GM23338 (cell line): ENCODE measurements around the gene IGF1.

Source experiments
- CREB1 ChIP-seq: fragments of 250-450 bp; sonication (Bioruptor Pico); IDR thresholded peaks from 2 replicates; pipeline ENCODE4 v1.5.0; 2020; ENCODE audit warnings: low read depth, mild to moderate bottlenecking, moderate library complexity
- CTCF ChIP-seq, 2 experiments: fragments of 200-600 bp in 1 of 2; sonication (generic) in 1 of 2; conservative IDR thresholded peaks; 2 replicates each; pipeline versions ENCODE4 v1.5.1 to v1.6.1; 2016 to 2017; ENCODE audit warnings: antibody characterized with exemption in 2 of 2, low read depth in 2 of 2, mild to moderate bottlenecking in 2 of 2, moderate library complexity in 1 of 2
- EZH2 ChIP-seq: fragments of 200-600 bp; sonication (generic); IDR thresholded peaks from one replicate; pipeline ENCODE4 v1.8.0; 2017; ENCODE audit warnings: antibody characterized with exemption, mild to moderate bottlenecking, low read depth; ENCODE audit not compliant: unreplicated experiment
- EZH2phosphoT487 ChIP-seq: fragments of 200-600 bp; sonication (generic); IDR thresholded peaks from one replicate; pipeline ENCODE4 v1.8.1; 2018; ENCODE audit warnings: antibody characterized with exemption; ENCODE audit not compliant: unreplicated experiment
- JUNB ChIP-seq: IDR thresholded peaks from one replicate; pipeline ENCODE4 v1.6.1; 2016; ENCODE audit warnings: antibody characterized with exemption; ENCODE audit not compliant: unreplicated experiment
- NANOG ChIP-seq: IDR thresholded peaks from 2 replicates; pipeline ENCODE4 v1.6.1; 2016; ENCODE audit warnings: antibody characterized with exemption, borderline replicate concordance
- POLR2AphosphoS5 ChIP-seq: IDR thresholded peaks from 2 replicates; pipeline ENCODE4 v1.6.1; 2016; ENCODE audit warnings: antibody characterized with exemption, low read depth
- STAT1 ChIP-seq: IDR thresholded peaks from one replicate; pipeline ENCODE4 v1.6.1; 2016; ENCODE audit warnings: antibody characterized with exemption; ENCODE audit not compliant: unreplicated experiment
- ZNF114 ChIP-seq: fragments of 250-450 bp; sonication (Bioruptor Pico); IDR thresholded peaks from 2 replicates; pipeline ENCODE4 v1.5.0; 2020; ENCODE audit warnings: mild to moderate bottlenecking, moderate library complexity
- TF ChIP-seq, protein P1 (sequence below): IDR thresholded peaks from one replicate; pipeline ENCODE4 v1.6.1; 2018; ENCODE audit warnings: antibody characterized with exemption; ENCODE audit not compliant: unreplicated experiment
- TF ChIP-seq, protein P2 (sequence below): IDR thresholded peaks from 2 replicates; pipeline ENCODE4 v1.6.1; 2016; ENCODE audit warnings: antibody characterized with exemption
- TF ChIP-seq, protein P3 (sequence below): fragments of 250-450 bp; sonication (Bioruptor Pico); IDR thresholded peaks from 2 replicates; pipeline ENCODE4 v1.5.0; 2020; ENCODE audit warnings: mild to moderate bottlenecking, moderate library complexity

- TF ChIP-seq CTCF (conservative IDR thresholded peaks at IDR 0.05; ENCODE audit: low read depth in 2 of 2) (no peak), JUNB (no peak), POLR2AphosphoS5 (no peak), EZH2phosphoT487 (no peak), EZH2 (no peak), CREB1 (CRISPR knock-in tag) (no peak), STAT1 (no peak), ZNF114 (CRISPR knock-in tag) (no peak), NANOG (no peak)
- TF ChIP-seq, protein P1, sequence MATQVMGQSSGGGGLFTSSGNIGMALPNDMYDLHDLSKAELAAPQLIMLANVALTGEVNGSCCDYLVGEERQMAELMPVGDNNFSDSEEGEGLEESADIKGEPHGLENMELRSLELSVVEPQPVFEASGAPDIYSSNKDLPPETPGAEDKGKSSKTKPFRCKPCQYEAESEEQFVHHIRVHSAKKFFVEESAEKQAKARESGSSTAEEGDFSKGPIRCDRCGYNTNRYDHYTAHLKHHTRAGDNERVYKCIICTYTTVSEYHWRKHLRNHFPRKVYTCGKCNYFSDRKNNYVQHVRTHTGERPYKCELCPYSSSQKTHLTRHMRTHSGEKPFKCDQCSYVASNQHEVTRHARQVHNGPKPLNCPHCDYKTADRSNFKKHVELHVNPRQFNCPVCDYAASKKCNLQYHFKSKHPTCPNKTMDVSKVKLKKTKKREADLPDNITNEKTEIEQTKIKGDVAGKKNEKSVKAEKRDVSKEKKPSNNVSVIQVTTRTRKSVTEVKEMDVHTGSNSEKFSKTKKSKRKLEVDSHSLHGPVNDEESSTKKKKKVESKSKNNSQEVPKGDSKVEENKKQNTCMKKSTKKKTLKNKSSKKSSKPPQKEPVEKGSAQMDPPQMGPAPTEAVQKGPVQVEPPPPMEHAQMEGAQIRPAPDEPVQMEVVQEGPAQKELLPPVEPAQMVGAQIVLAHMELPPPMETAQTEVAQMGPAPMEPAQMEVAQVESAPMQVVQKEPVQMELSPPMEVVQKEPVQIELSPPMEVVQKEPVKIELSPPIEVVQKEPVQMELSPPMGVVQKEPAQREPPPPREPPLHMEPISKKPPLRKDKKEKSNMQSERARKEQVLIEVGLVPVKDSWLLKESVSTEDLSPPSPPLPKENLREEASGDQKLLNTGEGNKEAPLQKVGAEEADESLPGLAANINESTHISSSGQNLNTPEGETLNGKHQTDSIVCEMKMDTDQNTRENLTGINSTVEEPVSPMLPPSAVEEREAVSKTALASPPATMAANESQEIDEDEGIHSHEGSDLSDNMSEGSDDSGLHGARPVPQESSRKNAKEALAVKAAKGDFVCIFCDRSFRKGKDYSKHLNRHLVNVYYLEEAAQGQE: no peak
- TF ChIP-seq, protein P2, sequence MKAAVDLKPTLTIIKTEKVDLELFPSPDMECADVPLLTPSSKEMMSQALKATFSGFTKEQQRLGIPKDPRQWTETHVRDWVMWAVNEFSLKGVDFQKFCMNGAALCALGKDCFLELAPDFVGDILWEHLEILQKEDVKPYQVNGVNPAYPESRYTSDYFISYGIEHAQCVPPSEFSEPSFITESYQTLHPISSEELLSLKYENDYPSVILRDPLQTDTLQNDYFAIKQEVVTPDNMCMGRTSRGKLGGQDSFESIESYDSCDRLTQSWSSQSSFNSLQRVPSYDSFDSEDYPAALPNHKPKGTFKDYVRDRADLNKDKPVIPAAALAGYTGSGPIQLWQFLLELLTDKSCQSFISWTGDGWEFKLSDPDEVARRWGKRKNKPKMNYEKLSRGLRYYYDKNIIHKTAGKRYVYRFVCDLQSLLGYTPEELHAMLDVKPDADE: no peak
- TF ChIP-seq, protein P3, sequence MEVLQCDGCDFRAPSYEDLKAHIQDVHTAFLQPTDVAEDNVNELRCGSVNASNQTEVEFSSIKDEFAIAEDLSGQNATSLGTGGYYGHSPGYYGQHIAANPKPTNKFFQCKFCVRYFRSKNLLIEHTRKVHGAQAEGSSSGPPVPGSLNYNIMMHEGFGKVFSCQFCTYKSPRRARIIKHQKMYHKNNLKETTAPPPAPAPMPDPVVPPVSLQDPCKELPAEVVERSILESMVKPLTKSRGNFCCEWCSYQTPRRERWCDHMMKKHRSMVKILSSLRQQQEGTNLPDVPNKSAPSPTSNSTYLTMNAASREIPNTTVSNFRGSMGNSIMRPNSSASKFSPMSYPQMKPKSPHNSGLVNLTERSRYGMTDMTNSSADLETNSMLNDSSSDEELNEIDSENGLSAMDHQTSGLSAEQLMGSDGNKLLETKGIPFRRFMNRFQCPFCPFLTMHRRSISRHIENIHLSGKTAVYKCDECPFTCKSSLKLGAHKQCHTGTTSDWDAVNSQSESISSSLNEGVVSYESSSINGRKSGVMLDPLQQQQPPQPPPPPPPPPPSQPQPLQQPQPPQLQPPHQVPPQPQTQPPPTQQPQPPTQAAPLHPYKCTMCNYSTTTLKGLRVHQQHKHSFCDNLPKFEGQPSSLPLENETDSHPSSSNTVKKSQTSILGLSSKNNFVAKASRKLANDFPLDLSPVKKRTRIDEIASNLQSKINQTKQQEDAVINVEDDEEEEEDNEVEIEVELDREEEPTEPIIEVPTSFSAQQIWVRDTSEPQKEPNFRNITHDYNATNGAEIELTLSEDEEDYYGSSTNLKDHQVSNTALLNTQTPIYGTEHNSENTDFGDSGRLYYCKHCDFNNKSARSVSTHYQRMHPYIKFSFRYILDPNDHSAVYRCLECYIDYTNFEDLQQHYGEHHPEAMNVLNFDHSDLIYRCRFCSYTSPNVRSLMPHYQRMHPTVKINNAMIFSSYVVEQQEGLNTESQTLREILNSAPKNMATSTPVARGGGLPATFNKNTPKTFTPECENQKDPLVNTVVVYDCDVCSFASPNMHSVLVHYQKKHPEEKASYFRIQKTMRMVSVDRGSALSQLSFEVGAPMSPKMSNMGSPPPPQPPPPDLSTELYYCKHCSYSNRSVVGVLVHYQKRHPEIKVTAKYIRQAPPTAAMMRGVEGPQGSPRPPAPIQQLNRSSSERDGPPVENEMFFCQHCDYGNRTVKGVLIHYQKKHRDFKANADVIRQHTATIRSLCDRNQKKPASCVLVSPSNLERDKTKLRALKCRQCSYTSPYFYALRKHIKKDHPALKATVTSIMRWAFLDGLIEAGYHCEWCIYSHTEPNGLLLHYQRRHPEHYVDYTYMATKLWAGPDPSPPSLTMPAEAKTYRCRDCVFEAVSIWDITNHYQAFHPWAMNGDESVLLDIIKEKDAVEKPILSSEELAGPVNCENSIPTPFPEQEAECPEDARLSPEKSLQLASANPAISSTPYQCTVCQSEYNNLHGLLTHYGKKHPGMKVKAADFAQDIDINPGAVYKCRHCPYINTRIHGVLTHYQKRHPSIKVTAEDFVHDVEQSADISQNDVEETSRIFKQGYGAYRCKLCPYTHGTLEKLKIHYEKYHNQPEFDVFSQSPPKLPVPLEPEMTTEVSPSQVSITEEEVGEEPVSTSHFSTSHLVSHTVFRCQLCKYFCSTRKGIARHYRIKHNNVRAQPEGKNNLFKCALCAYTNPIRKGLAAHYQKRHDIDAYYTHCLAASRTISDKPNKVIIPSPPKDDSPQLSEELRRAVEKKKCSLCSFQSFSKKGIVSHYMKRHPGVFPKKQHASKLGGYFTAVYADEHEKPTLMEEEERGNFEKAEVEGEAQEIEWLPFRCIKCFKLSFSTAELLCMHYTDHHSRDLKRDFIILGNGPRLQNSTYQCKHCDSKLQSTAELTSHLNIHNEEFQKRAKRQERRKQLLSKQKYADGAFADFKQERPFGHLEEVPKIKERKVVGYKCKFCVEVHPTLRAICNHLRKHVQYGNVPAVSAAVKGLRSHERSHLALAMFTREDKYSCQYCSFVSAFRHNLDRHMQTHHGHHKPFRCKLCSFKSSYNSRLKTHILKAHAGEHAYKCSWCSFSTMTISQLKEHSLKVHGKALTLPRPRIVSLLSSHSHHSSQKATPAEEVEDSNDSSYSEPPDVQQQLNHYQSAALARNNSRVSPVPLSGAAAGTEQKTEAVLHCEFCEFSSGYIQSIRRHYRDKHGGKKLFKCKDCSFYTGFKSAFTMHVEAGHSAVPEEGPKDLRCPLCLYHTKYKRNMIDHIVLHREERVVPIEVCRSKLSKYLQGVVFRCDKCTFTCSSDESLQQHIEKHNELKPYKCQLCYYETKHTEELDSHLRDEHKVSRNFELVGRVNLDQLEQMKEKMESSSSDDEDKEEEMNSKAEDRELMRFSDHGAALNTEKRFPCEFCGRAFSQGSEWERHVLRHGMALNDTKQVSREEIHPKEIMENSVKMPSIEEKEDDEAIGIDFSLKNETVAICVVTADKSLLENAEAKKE (CRISPR knock-in tag): no peak
These were observed 18.9 kb downstream of the IGF1 start for GRCh38 chr12:102461501-102461900.
